Right atrium auricular region (tissue), 2 donors: ENCODE measurements around the gene NRF1. TPM values are rescaled to one million over a fixed set of nuclear protein-coding genes. Genes with fewer than 3 reads are reported as not detected.

Experiments used
- DNase-seq: peaks from one replicate; pipeline ENCODE4 v3.0.0-alpha.2; 2019; ENCODE audit warnings: low spot score
- H3K27ac ChIP-seq, 2 donors: fragments of 200-600 bp; sonication (generic); 1 replicate in 1 of 2; 2 replicates in 1 of 2; pipeline ENCODE4 v1.5.1; 2016 to 2019
- H3K27me3 ChIP-seq, 2 donors: fragments of 200-600 bp; sonication (generic); one replicate each; pipeline versions ENCODE4 v1.5.1 to v1.6.0; 2017 to 2019
- H3K36me3 ChIP-seq: fragments of 200-600 bp; sonication (generic); one replicate; pipeline ENCODE4 v1.5.1; 2016
- H3K4me1 ChIP-seq, 2 donors: fragments of 200-600 bp; sonication (generic); one replicate each; pipeline versions ENCODE4 v1.5.1 to v1.6.0; 2017 to 2019
- H3K4me3 ChIP-seq, 2 donors: fragments of 200-600 bp; sonication (generic); 1 replicate in 1 of 2; 2 replicates in 1 of 2; pipeline ENCODE4 v1.5.1; 2017 to 2019; ENCODE audit warnings: mild to moderate bottlenecking in 1 of 2, moderate library complexity in 1 of 2
- H3K9me3 ChIP-seq, 2 donors: fragments of 200-600 bp; sonication (generic); one replicate each; pipeline ENCODE4 v1.5.1; 2019
- CTCF ChIP-seq, 2 donors: fragments of 200-600 bp; sonication (generic); IDR thresholded peaks; one replicate each; pipeline ENCODE4 v1.5.1; 2019; ENCODE audit warnings: antibody characterized with exemption in 2 of 2
- microRNA counts, 2 donors: library from miRNA; unstranded; fragments of <30 nt; microRNA quantifications; one replicate each; lab custom pipeline; 2016 to 2017
- microRNA-seq, 2 donors: library from miRNA; unstranded; fragments of <30 nt; microRNA quantifications; one replicate each; pipeline ENCODE4, GENCODE V29; 2016 to 2017; ENCODE audit warnings: borderline number of aligned reads in 2 of 2, borderline replicate concordance in 1 of 2
- total RNA-seq, 2 donors: library from RNA; depleted of rRNA; stranded (reverse); fragments of >200 nt; gene quantifications; one replicate each; pipeline ENCODE4 v1.1.0, GENCODE V29; 2016

NRF1 gene
- total RNA-seq, 2 donors from 2014 or later, result 14.9 to 21.2 TPM

- Histone ChIP-seq H3K4me3 (no peak overlapping the region), H3K9me3 (no peaks in the 10 kb centered on the region), H3K27ac (no peak overlapping the region), H3K36me3 (no peaks in the 10 kb centered on the region), H3K4me1 (no peaks in the 10 kb centered on the region), H3K27me3 (no peaks in the 10 kb centered on the region)
- no peak for TF ChIP-seq CTCF (IDR thresholded peaks at IDR 0.05)
- no peak for DNase-seq
Measured at GRCh38 chr7:129804890-129805719, 193.6 kb downstream of the NRF1 start.

MicroRNAs within 50 kb of the gene (microRNA counts, 767-probe panel; counts per million panel counts)
- microRNA hsa-miR-182-5p (lab: Ali Mortazavi, UCI) (0 counts per million in 2 donors), microRNA hsa-miR-183-5p (lab: Ali Mortazavi, UCI) (0 to 31.0 counts per million in 2 donors), microRNA hsa-miR-96-5p (lab: Ali Mortazavi, UCI) (0 to 31.0 counts per million in 2 donors)

Small RNA genes within 50 kb of the gene (microRNA-seq; reads per million reads assigned to microRNA genes)
- 159 to 832 reads per million in 2 donors for gene MIR182
- 47.4 to 126 reads per million in 2 donors for gene MIR183
- gene MIR96, result 4.2 to 20.5 reads per million in 2 donors

Other genes starting within 250 kb of the NRF1 start
- gene STRIP2, start 177.3 kb upstream of the NRF1 start, total RNA-seq, result 10 to 100 TPM in 1 of 2 donors, 1 to 10 TPM in 1; 8.5 to 11.3 TPM
- not detected for gene SMKR1, start 109.2 kb upstream of the NRF1 start, total RNA-seq